NCI-H345 treated with DMSO at 0.1 percent for 48 hours (cell line): ENCODE measurements around the gene HNRNPH2.

Experiments
- DNase-seq: peaks from one replicate; lab custom pipeline; 2025; ENCODE audit not compliant: unreplicated experiment; lab: John Stamatoyannopoulos, UW

Gene HNRNPH2

DNA sequence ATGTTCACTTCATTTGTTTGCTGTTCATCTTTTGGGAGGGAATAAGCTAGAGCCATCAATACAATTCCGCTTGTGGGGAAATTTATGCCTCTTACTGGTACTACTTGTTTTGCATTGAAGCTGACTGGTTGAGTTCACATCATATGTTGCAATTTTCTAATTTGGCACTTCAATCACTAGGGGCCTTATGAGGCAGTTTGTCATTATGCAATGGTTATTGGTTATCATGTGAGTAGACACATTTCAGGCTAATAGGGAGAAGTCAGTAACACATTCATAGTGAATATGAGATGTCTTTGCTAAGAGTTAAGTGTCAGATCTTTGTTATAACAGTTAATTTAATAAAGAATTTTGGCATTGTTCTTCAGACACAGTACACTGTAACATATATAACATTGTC is 12.2 kb upstream of the HNRNPH2 start:
- no peak for DNase-seq

- no peak for DNase-seq
Observed at GRCh38 chrX:101397779-101398178, 10.2 kb upstream of the HNRNPH2 start.

GRCh38 chrX:101398694-101399093 is 9.3 kb upstream of the HNRNPH2 start:
- no peak for DNase-seq

GRCh38 chrX:101399825-101400224 is 8.2 kb upstream of the HNRNPH2 start:
- DNase-seq: no peak

DNA sequence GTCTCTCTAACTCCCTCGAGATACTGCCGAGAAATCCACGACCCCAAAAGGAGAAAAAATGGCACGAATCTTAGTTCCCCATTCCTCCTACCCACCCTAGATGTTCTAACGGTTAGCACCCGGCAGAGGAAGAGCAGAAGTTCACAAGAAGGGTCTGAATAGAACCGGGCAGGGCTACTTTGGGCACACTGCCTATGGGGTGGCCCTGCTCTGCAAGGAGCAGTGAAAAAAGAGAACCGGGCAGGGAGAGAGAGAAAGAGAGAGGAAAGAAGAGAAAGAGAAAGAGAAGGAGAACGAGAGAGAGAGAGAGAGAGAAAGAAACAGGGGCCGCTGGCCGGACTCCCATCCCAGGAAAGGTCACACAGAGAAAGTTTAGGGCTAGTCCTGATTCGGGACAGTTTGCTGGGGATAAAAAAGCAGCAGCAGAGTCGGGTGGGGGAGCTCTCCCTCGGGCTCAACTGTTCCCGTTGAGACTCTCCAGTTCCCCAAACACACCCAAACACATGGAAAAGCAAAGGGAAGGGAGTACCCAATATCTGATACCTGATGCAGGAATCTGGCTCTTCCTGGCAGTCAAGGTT is 765 bp upstream of the HNRNPH2 start:
- no peak for DNase-seq

DNA sequence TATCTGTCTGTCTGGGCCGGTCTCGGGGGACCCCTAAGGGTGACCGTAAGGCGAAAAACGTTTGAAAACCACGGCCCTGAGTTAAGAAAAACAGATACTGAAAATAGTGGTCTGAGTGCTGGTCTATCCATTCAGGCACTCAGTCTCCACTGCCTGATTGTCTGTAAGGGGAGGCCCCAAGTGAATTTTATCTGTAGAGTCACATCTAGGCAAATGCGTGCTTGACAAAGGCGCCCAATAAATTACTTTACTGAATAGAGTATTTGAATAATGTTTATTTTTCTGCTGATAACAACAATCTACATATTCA is 465 bp downstream of the HNRNPH2 start:
- no peak for DNase-seq

DNA sequence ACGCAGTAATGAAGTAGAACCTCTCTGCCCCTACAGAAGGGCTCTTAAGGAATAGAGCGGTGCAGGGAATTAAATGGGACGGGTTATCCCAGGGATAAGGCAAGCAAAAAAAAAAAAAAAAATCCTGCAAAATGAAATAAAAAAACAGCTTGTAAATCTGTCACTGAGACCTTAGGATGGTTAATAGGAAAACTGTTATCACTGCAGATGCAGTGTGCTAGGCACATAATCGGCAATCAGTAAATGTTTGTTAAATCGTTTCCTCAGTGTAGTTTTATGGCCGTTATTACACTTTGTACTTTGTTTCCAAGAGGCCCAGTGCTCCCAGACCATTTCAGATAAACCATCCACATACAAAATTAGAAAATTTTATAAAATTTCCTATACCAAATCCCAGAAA is 1.0 kb downstream of the HNRNPH2 start:
- DNase-seq: no peak

GRCh38 chrX:101410461-101410860 is 2.4 kb downstream of the HNRNPH2 start:
- DNase-seq: no peak

DNA sequence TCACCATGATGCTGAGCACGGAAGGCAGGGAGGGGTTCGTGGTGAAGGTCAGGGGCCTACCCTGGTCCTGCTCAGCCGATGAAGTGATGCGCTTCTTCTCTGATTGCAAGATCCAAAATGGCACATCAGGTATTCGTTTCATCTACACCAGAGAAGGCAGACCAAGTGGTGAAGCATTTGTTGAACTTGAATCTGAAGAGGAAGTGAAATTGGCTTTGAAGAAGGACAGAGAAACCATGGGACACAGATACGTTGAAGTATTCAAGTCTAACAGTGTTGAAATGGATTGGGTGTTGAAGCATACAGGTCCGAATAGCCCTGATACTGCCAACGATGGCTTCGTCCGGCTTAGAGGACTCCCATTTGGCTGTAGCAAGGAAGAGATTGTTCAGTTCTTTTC is 4.0 kb downstream of the HNRNPH2 start:
- no peak for DNase-seq

GRCh38 chrX:101415180-101416145 is 7.4 kb downstream of the HNRNPH2 start:
- peak; percentile 23 for DNase-seq

DNA sequence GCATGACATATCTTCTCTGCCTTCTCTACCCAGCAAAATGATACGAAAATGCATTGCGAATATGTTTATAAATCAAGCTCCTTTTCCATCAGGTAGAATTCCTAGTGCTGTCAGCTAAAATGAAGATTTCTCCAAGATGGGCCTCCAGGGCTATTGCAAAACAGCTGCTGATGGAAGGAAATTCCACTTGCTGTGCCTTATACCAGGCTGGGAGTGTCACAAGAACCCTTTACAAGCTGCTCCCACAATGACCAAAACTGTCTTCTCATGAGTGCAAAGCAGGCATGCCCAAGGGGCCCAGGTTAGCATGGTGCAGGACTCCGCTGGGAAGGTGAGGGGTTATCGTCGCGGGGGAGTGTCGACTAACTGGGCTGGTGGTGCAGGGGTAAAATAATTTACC is 8.7 kb downstream of the HNRNPH2 start:
- no peak for DNase-seq

DNA sequence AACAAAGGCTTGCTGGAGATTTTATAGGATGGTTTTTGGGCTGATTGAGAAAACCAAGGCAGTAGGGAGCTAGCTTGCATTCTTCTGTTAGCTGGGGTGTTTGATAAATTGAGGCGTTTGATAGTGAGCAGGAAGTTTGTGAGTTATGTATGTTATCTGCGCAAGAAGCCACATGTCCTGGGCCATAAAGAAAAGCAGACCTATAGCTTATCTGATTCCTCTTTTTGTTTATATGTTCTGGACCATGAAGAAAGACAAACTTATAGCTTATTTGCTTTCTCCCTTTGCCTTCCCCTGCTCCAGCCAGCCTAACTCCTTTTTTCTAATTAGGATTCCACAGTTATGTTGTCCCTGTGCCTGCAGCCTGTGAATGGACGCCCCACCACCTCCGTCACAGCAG is 9.2 kb downstream of the HNRNPH2 start:
- no peak for DNase-seq

GRCh38 chrX:101417981-101418841 is 10.2 kb downstream of the HNRNPH2 start:
- no peak for DNase-seq

DNA sequence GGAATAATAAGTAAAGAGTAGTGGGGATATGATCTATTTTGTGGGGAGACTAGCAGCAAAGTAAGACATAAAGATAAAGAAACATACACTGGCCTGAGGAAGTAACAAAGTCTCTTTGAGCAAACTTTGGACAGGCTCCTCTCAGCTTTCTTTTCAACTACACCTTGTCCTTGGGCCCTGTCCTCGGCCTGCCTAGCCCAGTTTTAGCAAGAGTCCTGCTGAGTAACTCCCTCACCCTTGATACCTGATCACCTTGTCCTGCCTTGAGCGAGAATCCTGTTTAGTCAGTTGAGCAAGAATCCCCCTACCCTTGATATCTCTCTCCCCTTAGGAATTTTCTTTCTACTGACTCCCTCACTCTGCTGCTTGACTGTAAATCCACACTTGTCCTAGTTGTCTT is 11.5 kb downstream of the HNRNPH2 start:
- DNase-seq: no peak

DNA sequence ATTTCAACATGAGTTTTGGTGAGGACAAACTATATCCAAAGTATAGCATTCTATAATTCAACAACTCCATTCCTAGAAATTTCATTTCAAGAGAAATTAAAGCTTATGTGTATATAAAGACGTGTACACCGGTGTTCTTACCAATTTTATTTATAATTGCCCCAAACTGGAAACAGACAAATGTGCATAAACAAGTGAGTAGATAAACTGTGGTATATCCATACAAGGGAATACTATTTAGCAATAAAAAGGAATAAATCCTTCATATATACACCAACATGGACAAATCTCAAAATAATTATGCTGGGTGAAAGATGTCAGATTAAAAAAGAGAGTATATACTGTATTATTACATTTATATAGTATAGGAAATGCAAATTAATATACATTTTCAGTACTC is 19.9 kb downstream of the HNRNPH2 start:
- no peak for DNase-seq

DNA sequence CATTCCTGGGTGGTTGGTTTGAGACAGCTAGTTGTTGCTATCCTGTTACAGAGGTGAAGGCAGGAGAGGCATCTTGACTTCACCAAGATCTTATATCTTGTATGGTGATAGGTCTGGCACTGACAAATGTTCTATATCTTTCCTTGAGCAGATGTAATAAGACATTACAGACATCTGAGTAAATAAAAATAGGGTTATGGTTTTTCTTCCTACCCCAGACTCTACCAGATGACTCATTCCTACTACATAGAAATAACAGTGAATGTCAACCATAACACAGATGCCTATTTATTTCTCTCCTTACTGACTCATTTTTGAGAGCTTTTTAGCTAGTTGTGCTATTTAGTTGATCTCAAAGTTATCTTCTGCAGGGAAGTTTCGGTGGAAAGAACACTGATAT is 21.9 kb downstream of the HNRNPH2 start:
- DNase-seq: no peak

GRCh38 chrX:101430457-101431078 is 22.5 kb downstream of the HNRNPH2 start:
- no peak for DNase-seq

GRCh38 chrX:101442085-101442484 is 34.1 kb downstream of the HNRNPH2 start:
- no peak for DNase-seq

- no peak for DNase-seq
Observed at GRCh38 chrX:101449279-101449678, 41.3 kb downstream of the HNRNPH2 start.

- DNase-seq: no peak
Observed at GRCh38 chrX:101450085-101450484, 42.1 kb downstream of the HNRNPH2 start.

DNA sequence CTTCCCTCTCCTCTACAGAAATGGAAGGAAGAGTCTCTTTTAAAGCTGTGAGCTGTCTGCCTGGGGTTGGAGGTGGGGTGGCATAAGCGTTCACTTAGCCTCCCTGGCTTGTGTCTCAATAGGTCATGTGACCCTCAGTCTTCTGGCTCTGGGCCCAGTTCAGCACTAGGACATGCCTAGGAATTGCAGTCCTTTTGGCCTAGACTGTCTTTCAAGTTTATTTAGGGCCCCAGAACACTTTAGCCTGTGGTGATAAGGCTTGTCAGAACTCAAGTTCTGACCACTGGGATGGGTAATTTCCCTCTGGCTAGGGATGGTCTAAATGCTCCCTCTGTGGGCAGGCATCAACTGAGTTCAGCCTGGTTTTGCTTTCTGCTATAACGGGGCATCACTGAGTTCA is 42.9 kb downstream of the HNRNPH2 start:
- DNase-seq: no peak
